ENCODE data around the gene TRIO. TPM values are rescaled to one million over a fixed set of nuclear protein-coding genes. Genes with fewer than 3 reads are reported as not detected.

Gene TRIO
- total RNA-seq, 1 experiment from 2014 or later = 50.9 TPM

- DNase-seq (ENCODE audit: low spot score) = no peak
These were observed 267.5 kb downstream of the TRIO start for GRCh38 chr5:14410394-14411201.

- DNase-seq (ENCODE audit: low spot score) = no peak
These were observed 268.1 kb downstream of the TRIO start for GRCh38 chr5:14411216-14411615.

GRCh38 chr5:14413331-14413750, 270.2 kb downstream of the TRIO start:
- DNase-seq (ENCODE audit: low spot score) = no peak

- DNase-seq (ENCODE audit: low spot score) = no peak
These were observed 270.9 kb downstream of the TRIO start for GRCh38 chr5:14414007-14414406.

- no peak for DNase-seq (ENCODE audit: low spot score)
These were observed 271.5 kb downstream of the TRIO start for GRCh38 chr5:14414656-14415023.

- no peak for DNase-seq (ENCODE audit: low spot score)
These were observed 272.0 kb downstream of the TRIO start for GRCh38 chr5:14415024-14415697.

- no peak for DNase-seq (ENCODE audit: low spot score)
These were observed 272.5 kb downstream of the TRIO start for GRCh38 chr5:14415698-14416074.

- no peak for DNase-seq (ENCODE audit: low spot score)
These were observed 273.6 kb downstream of the TRIO start for GRCh38 chr5:14416621-14417275.

- DNase-seq (ENCODE audit: low spot score) = no peak
These were observed 274.2 kb downstream of the TRIO start for GRCh38 chr5:14417276-14417730.

GRCh38 chr5:14417792-14418765, 274.9 kb downstream of the TRIO start:
- no peak for DNase-seq (ENCODE audit: low spot score)

GRCh38 chr5:14419686-14420085, 276.5 kb downstream of the TRIO start:
- no peak for DNase-seq (ENCODE audit: low spot score)

GRCh38 chr5:14420101-14420811, 277.1 kb downstream of the TRIO start:
- DNase-seq (ENCODE audit: low spot score) = no peak

GRCh38 chr5:14421851-14422250, 278.7 kb downstream of the TRIO start:
- no peak for DNase-seq (ENCODE audit: low spot score)

- no peak for DNase-seq (ENCODE audit: low spot score)
These were observed 281.0 kb downstream of the TRIO start for GRCh38 chr5:14424011-14424685.

- no peak for DNase-seq (ENCODE audit: low spot score)
These were observed 282.4 kb downstream of the TRIO start for GRCh38 chr5:14425559-14425958.

- no peak for DNase-seq (ENCODE audit: low spot score)
These were observed 283.4 kb downstream of the TRIO start for GRCh38 chr5:14426521-14426920.

- no peak for DNase-seq (ENCODE audit: low spot score)
These were observed 285.4 kb downstream of the TRIO start for GRCh38 chr5:14428302-14429081.

GRCh38 chr5:14429101-14430050, 286.2 kb downstream of the TRIO start:
- no peak for DNase-seq (ENCODE audit: low spot score)
